Vagina (tissue), 2 donors: ENCODE measurements around the gene PIK3R1. TPM values are rescaled to one million over a fixed set of nuclear protein-coding genes. Genes with fewer than 3 reads are reported as not detected.

ENCODE experiments used
- DNase-seq, 2 donors: peaks; one replicate each; pipeline ENCODE4 v3.0.0-alpha.2; 2017; ENCODE audit errors: extremely low spot score in 2 of 2
- H3K27ac ChIP-seq: fragments of 200-600 bp; sonication (generic); one replicate; pipeline ENCODE4 v1.5.1; 2019
- H3K27me3 ChIP-seq: fragments of 200-600 bp; sonication (generic); one replicate; pipeline ENCODE4 v1.5.1; 2019
- H3K36me3 ChIP-seq, 2 donors: fragments of 200-600 bp; sonication (generic); one replicate each; pipeline ENCODE4 v1.5.1; 2017 to 2019
- H3K4me1 ChIP-seq: fragments of 200-600 bp; sonication (generic); one replicate; pipeline ENCODE4 v1.5.1; 2019
- H3K4me3 ChIP-seq, 2 donors: fragments of 200-600 bp; sonication (generic); 1 replicate in 1 of 2; 2 replicates in 1 of 2; pipeline ENCODE4 v1.5.1; 2016 to 2019
- H3K9me3 ChIP-seq: fragments of 200-600 bp; sonication (generic); one replicate; pipeline ENCODE4 v1.5.1; 2019
- CTCF ChIP-seq, 3 experiments: fragments of 450-650 bp in 2 of 3; fragments of 200-600 bp in 1 of 3; sonication (generic) in 1 of 3; IDR thresholded peaks; one replicate each; pipeline ENCODE4 v1.5.1; 2017 to 2019; ENCODE audit warnings: antibody characterized with exemption in 3 of 3, mild to moderate bottlenecking in 2 of 3, moderate library complexity in 2 of 3
- POLR2A ChIP-seq, 2 donors: fragments of 450-650 bp; IDR thresholded peaks; one replicate each; pipeline ENCODE4 v1.6.1; 2017; ENCODE audit warnings: antibody characterized with exemption in 2 of 2, mild to moderate bottlenecking in 2 of 2, moderate library complexity in 2 of 2
- POLR2AphosphoS5 ChIP-seq, 2 donors: sonication (generic); formaldehyde crosslinking; IDR thresholded peaks; one replicate each; pipeline ENCODE4 v1.9.0; 2017; ENCODE audit warnings: antibody characterized with exemption in 2 of 2, mild to moderate bottlenecking in 2 of 2, low read depth in 1 of 2; ENCODE audit not compliant: insufficient read depth in 1 of 2
- intact Hi-C: fragments of 100-400 bp; cut with DNase I; formaldehyde crosslinking; loops from one replicate; pipeline ENCODE4 v1.15.1; 2023
- total RNA-seq: library from RNA; depleted of rRNA; stranded (reverse); fragments of >200 nt; gene quantifications from one replicate; pipeline ENCODE4 v1.2.3, GENCODE V29; 2016

The PIK3R1 gene
- total RNA-seq, 1 donor from 2014 or later = 134 TPM

- no peak for TF ChIP-seq POLR2A (IDR thresholded peaks at IDR 0.05)
- TF ChIP-seq POLR2AphosphoS5 (IDR thresholded peaks at IDR 0.05; ENCODE audit: insufficient read depth in 1 of 2, low read depth in 1 of 2) = no peak
- TF ChIP-seq CTCF (IDR thresholded peaks at IDR 0.05) = no peak
- H3K27ac ChIP-seq = peak overlapping the region; percentile 32
- no peak overlapping the region for H3K4me3 ChIP-seq
- intact Hi-C loops = no loop called here
- no peaks in the 10 kb centered on the region for H3K9me3 ChIP-seq
- peaks cover 0 to 40% of the 10 kb centered on the region in 2 donors for H3K36me3 ChIP-seq
- no peak for DNase-seq
- no peaks in the 10 kb centered on the region for H3K27me3 ChIP-seq
- peaks cover 80% of the 10 kb centered on the region for H3K4me1 ChIP-seq
Observed at GRCh38 chr5:68290847-68291246, 75.3 kb downstream of the PIK3R1 start.

GRCh38 chr5:68292316-68292715 lies 76.8 kb downstream of the PIK3R1 start:
- no peaks in the 10 kb centered on the region for H3K27me3 ChIP-seq
- TF ChIP-seq POLR2A (IDR thresholded peaks at IDR 0.05) (no peak), POLR2AphosphoS5 (IDR thresholded peaks at IDR 0.05; ENCODE audit: insufficient read depth in 1 of 2, low read depth in 1 of 2) (no peak), CTCF (IDR thresholded peaks at IDR 0.05) (no peak)
- H3K36me3 ChIP-seq = peaks cover 0 to 55% of the 10 kb centered on the region in 2 donors
- no peak overlapping the region for H3K4me3 ChIP-seq
- intact Hi-C loops = no loop called here
- no peak overlapping the region for H3K27ac ChIP-seq
- no peaks in the 10 kb centered on the region for H3K9me3 ChIP-seq
- peaks cover 76% of the 10 kb centered on the region for H3K4me1 ChIP-seq
- DNase-seq = no peak

- H3K27ac ChIP-seq = no peak overlapping the region
- peaks cover 46% of the 10 kb centered on the region for H3K4me1 ChIP-seq
Observed at GRCh38 chr5:68295772-68296171, 80.2 kb downstream of the PIK3R1 start.

GRCh38 chr5:68296895-68297294 lies 81.3 kb downstream of the PIK3R1 start:
- no peaks in the 10 kb centered on the region for H3K9me3 ChIP-seq
- H3K27ac ChIP-seq = no peak overlapping the region
- intact Hi-C loops = no loop called here
- TF ChIP-seq POLR2AphosphoS5 (IDR thresholded peaks at IDR 0.05; ENCODE audit: insufficient read depth in 1 of 2, low read depth in 1 of 2) (no peak), CTCF (IDR thresholded peaks at IDR 0.05) (no peak), POLR2A (IDR thresholded peaks at IDR 0.05) (no peak)
- H3K27me3 ChIP-seq = no peaks in the 10 kb centered on the region
- H3K36me3 ChIP-seq = peaks cover 0 to 87% of the 10 kb centered on the region in 2 donors
- H3K4me1 ChIP-seq = peaks cover 35% of the 10 kb centered on the region
- DNase-seq = no peak
- no peak overlapping the region for H3K4me3 ChIP-seq

More at GRCh38 chr5:68295772-68296171, 80.2 kb downstream of the PIK3R1 start:
- no peaks in the 10 kb centered on the region for H3K27me3 ChIP-seq
- H3K4me3 ChIP-seq = no peak overlapping the region
- DNase-seq = peak in 1 of 2 donors; percentile 67
- H3K36me3 ChIP-seq = peaks cover 0 to 83% of the 10 kb centered on the region in 2 donors
- intact Hi-C loops = no loop called here
- H3K9me3 ChIP-seq = no peaks in the 10 kb centered on the region
- no peak for TF ChIP-seq POLR2A (IDR thresholded peaks at IDR 0.05)
- TF ChIP-seq CTCF (IDR thresholded peaks at IDR 0.05) = no peak
- no peak for TF ChIP-seq POLR2AphosphoS5 (IDR thresholded peaks at IDR 0.05; ENCODE audit: insufficient read depth in 1 of 2, low read depth in 1 of 2)

- Histone ChIP-seq H3K27ac (no peak overlapping the region), H3K4me3 (no peak overlapping the region), H3K9me3 (no peaks in the 10 kb centered on the region), H3K36me3 (peaks cover 0 to 81% of the 10 kb centered on the region in 2 donors), H3K4me1 (peaks cover 27% of the 10 kb centered on the region), H3K27me3 (no peaks in the 10 kb centered on the region)
- TF ChIP-seq POLR2A (IDR thresholded peaks at IDR 0.05) (no peak), POLR2AphosphoS5 (IDR thresholded peaks at IDR 0.05; ENCODE audit: insufficient read depth in 1 of 2, low read depth in 1 of 2) (no peak), CTCF (IDR thresholded peaks at IDR 0.05) (no peak)
- DNase-seq = peak in 1 of 2 donors; percentile 34
- intact Hi-C loops = no loop called here
Observed at GRCh38 chr5:68297656-68298055, 82.1 kb downstream of the PIK3R1 start.
